ENCODE results near the gene H1-8.

Gene H1-8

DNA sequence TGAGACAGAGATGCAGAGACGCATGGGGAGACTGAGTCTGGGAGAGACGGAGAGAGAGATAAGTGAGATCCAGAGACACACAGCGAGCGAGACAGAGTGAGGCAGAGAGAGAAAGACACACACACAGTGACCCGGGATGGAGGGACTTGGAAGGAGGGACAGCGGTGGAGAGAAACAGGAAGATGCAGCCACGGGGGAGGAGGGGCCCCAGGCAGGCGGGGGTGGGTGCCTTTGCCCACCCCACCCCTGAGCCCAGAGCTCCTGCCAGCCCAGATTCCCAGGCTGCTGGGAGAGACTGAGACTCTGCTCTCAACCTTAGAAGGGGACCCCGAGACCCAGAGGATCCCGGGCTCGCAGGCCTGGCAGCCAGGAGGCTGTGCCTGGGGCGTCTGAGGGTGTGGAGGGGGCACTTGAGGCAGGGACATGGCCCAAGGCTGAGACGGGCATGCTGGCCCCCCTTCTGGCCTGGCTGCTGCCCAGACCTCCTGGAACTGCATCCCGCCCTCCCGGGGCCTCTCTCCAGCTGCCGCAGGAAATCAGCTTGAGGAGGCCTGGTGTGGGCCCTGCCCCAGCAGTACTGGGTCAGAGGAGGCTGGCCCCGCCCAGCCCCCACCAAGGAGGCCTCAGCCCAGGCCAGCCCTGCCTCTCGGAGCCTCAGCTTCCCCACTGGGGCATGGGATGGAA is 18.1 kb downstream of the H1-8 start:
- no peaks in the 10 kb centered on the region for H3K79me2 ChIP-seq
- H3K36me3 ChIP-seq (ENCODE audit: control insufficient read depth, insufficient read depth, low read length) = no peaks in the 10 kb centered on the region
- TF ChIP-seq, protein P1, sequence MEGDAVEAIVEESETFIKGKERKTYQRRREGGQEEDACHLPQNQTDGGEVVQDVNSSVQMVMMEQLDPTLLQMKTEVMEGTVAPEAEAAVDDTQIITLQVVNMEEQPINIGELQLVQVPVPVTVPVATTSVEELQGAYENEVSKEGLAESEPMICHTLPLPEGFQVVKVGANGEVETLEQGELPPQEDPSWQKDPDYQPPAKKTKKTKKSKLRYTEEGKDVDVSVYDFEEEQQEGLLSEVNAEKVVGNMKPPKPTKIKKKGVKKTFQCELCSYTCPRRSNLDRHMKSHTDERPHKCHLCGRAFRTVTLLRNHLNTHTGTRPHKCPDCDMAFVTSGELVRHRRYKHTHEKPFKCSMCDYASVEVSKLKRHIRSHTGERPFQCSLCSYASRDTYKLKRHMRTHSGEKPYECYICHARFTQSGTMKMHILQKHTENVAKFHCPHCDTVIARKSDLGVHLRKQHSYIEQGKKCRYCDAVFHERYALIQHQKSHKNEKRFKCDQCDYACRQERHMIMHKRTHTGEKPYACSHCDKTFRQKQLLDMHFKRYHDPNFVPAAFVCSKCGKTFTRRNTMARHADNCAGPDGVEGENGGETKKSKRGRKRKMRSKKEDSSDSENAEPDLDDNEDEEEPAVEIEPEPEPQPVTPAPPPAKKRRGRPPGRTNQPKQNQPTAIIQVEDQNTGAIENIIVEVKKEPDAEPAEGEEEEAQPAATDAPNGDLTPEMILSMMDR (IDR thresholded peaks at IDR 0.05) = no peak
- no peak overlapping the region for H3K4me2 ChIP-seq (ENCODE audit: low read length)
- no peak overlapping the region for H3K9ac ChIP-seq
- H3K4me3 ChIP-seq (ENCODE audit: low read depth, low read length) = no peak overlapping the region
- no peaks in the 10 kb centered on the region for H3K27me3 ChIP-seq (ENCODE audit: control insufficient read depth, insufficient read depth, low read length)
- H3K4me1 ChIP-seq = no peaks in the 10 kb centered on the region
- H3K27ac ChIP-seq = peak overlapping the region; percentile 29
- H2AFZ ChIP-seq = no peak overlapping the region
- no peaks in the 10 kb centered on the region for H3K9me3 ChIP-seq (ENCODE audit: control insufficient read depth, low read length)

DNA sequence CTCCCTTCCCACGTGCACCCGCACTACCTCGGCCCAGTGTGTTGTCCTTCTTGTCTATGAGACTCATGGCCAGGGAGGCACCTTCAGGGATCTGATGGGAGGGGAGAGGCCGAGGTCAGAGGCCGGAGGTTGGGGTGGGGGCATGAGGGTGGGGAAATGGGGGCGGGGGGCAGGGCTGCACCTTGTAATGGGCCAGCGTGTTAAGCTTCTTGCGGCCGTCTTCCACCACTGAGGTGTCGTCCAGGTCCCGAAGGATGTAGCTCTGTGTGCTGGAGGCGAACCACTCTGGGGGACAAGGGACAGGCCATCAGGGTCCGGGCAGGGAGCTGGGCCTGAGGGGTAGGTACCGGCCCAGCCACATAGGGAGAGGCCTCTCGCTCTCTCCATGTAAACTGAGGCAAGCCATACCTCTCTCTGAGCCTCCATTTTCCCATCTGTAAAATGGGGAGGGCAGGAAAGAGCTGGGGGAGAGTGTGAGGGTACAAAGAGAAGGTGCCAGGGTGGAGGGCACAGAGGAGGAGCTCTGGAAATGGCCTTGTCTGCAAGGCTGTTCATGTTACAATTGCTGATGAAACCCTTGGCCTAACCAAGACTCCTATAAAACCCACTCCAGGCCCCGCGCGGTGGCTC is 18.8 kb downstream of the H1-8 start:
- Histone ChIP-seq H3K36me3 (ENCODE audit: control insufficient read depth, insufficient read depth, low read length) (no peaks in the 10 kb centered on the region), H3K27me3 (ENCODE audit: control insufficient read depth, insufficient read depth, low read length) (no peaks in the 10 kb centered on the region), H2AFZ (no peak overlapping the region), H3K4me2 (ENCODE audit: low read length) (no peak overlapping the region), H3K27ac (no peak overlapping the region), H3K9ac (no peak overlapping the region), H3K79me2 (no peaks in the 10 kb centered on the region), H3K4me1 (no peaks in the 10 kb centered on the region), H3K9me3 (ENCODE audit: control insufficient read depth, low read length) (no peaks in the 10 kb centered on the region), H3K4me3 (ENCODE audit: low read depth, low read length) (no peak overlapping the region)
- TF ChIP-seq, protein P1 (IDR thresholded peaks at IDR 0.05) = no peak

DNA sequence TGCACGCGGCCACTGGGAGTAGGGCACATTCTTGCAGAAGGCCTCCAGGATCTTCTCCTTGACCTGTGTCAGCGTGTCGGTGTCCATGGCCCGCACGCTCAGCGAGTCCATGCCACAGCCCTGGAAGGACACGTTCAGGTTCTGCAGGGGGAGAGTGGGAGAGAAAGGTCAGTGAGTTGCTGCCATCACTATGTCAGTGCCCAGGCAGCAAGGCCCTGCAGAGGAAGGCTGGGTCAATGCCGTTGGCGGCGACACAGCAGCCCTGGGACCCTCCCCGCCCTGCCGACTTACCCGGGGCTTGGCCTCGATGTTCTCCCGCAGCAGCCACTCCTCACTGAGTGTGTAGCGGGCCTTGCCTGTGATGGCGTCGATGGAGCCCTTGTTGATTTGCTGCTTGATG is 19.8 kb downstream of the H1-8 start:
- TF ChIP-seq, protein P1 (IDR thresholded peaks at IDR 0.05) = no peak
- no peak overlapping the region for H3K9ac ChIP-seq
- H3K9me3 ChIP-seq (ENCODE audit: control insufficient read depth, low read length) = no peaks in the 10 kb centered on the region
- no peaks in the 10 kb centered on the region for H3K4me1 ChIP-seq
- H2AFZ ChIP-seq = no peak overlapping the region
- no peaks in the 10 kb centered on the region for H3K36me3 ChIP-seq (ENCODE audit: control insufficient read depth, insufficient read depth, low read length)
- H3K27ac ChIP-seq = no peak overlapping the region
- no peak overlapping the region for H3K4me2 ChIP-seq (ENCODE audit: low read length)
- H3K79me2 ChIP-seq = no peaks in the 10 kb centered on the region
- H3K4me3 ChIP-seq (ENCODE audit: low read depth, low read length) = no peak overlapping the region
- H3K27me3 ChIP-seq (ENCODE audit: control insufficient read depth, insufficient read depth, low read length) = no peaks in the 10 kb centered on the region

- Histone ChIP-seq H3K4me1 (no peaks in the 10 kb centered on the region), H2AFZ (no peak overlapping the region), H3K9ac (no peak overlapping the region), H3K27me3 (ENCODE audit: control insufficient read depth, insufficient read depth, low read length) (no peaks in the 10 kb centered on the region), H3K4me3 (ENCODE audit: low read depth, low read length) (no peak overlapping the region), H3K79me2 (no peaks in the 10 kb centered on the region), H3K36me3 (ENCODE audit: control insufficient read depth, insufficient read depth, low read length) (no peaks in the 10 kb centered on the region), H3K27ac (no peak overlapping the region), H3K9me3 (ENCODE audit: control insufficient read depth, low read length) (no peaks in the 10 kb centered on the region), H3K4me2 (ENCODE audit: low read length) (no peak overlapping the region)
- TF ChIP-seq, protein P1 (IDR thresholded peaks at IDR 0.05) = no peak
Observed at GRCh38 chr3:129563332-129563731, 20.4 kb downstream of the H1-8 start.
